Measurements from ENCODE around the gene PKDREJ. TPM values are rescaled to one million over a fixed set of nuclear protein-coding genes. Genes with fewer than 3 reads are reported as not detected.
A peak's percentile ranks its signal among the peaks of the same experiment; 100 is the strongest.

Gene PKDREJ
- total RNA-seq, 1 experiment from 2014 or later, result 0.04 TPM

DNA sequence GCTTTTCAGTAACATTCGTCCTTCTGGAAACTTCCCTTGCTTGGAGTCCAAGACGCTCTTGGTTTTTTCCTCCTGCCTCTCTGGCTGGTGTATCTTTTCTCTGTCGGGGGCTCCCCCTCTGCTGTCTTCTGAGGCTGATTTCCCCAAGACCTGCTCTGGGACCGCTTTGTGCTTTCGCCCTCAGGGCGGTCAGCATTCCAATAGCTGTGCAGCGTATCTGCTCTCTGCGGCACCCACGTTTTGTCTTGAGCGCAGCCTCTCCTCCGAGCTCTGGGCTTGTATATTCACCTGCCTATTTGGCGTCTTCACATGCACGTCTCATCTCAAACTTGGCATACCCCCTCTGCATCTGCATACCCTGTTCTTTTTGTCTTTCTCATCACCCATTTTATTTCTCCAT is 36.0 kb upstream of the PKDREJ start:
- Histone ChIP-seq H2AFZ (ENCODE audit: low read length) (no peak overlapping the region), H4K20me1 (ENCODE audit: control insufficient read depth, insufficient read depth, insufficient read length) (no peaks in the 10 kb centered on the region), H3K79me2 (ENCODE audit: insufficient read depth, low read length) (peaks cover 4% of the 10 kb centered on the region; the same call in 1 of the 2 replicates), H2BK120ac (ENCODE audit: low read depth, low read length, poor library complexity, severe bottlenecking) (no peak overlapping the region), H3T11ph (ENCODE audit: low read length) (no peak overlapping the region), H3K4ac (ENCODE audit: low read depth, low read length) (no peak overlapping the region), H3K14ac (ENCODE audit: insufficient read depth, low read length) (no peak overlapping the region), H3K23me2 (ENCODE audit: insufficient read length, low read depth, low read length, poor library complexity, severe bottlenecking) (peaks cover 9% of the 10 kb centered on the region), H2AK5ac (ENCODE audit: insufficient read length, low read length) (no peak overlapping the region), H2BK12ac (ENCODE audit: insufficient read length, low read depth, low read length) (no peak overlapping the region), H3K56ac (ENCODE audit: insufficient read length, low read depth, low read length) (no peak overlapping the region), H2BK5ac (ENCODE audit: insufficient read length, low read length) (no peak overlapping the region), H3K9ac (ENCODE audit: extremely low read depth, insufficient read length, low read length) (no peak overlapping the region), H4K8ac (replicated peaks; ENCODE audit: insufficient read length, low read depth, low read length) (no peak overlapping the region), H3K18ac (ENCODE audit: insufficient read length, low read depth, low read length) (no peak overlapping the region), H2BK15ac (ENCODE audit: low read depth, low read length) (no peak overlapping the region), H3K27ac (ENCODE audit: insufficient read length, low read depth, low read length) (no peak overlapping the region), H2BK20ac (ENCODE audit: low read depth, low read length, poor library complexity, severe bottlenecking) (no peak overlapping the region), H3K27me3 (ENCODE audit: insufficient read depth, low read length) (no peaks in the 10 kb centered on the region), H3K79me1 (ENCODE audit: insufficient read depth, low read depth, low read length, poor library complexity, severe bottlenecking) (peaks cover 7% of the 10 kb centered on the region), H3K23ac (ENCODE audit: insufficient read length, low read depth, low read length) (no peak overlapping the region), H4K5ac (ENCODE audit: insufficient read length, low read depth, low read length) (no peak overlapping the region), H3K9me3 (ENCODE audit: control insufficient read depth, low read depth, low read length) (no peaks in the 10 kb centered on the region), H4K91ac (ENCODE audit: insufficient read length, low read depth, low read length) (no peak overlapping the region), H3K4me2 (ENCODE audit: insufficient read depth, insufficient read length, low read length) (no peak overlapping the region), H3K4me1 (ENCODE audit: insufficient read depth, low read length) (no peaks in the 10 kb centered on the region)
- H3K4me1 Mint-ChIP-seq, result peaks cover 23% of the 10 kb centered on the region in 2 experiments
- H3K27ac Mint-ChIP-seq, result peak overlapping the region in 2 of 3 experiments; percentile 7 to 25; a peak in 2 of 7 replicates
- no peak for DNase-seq
- TF ChIP-seq, protein P1, sequence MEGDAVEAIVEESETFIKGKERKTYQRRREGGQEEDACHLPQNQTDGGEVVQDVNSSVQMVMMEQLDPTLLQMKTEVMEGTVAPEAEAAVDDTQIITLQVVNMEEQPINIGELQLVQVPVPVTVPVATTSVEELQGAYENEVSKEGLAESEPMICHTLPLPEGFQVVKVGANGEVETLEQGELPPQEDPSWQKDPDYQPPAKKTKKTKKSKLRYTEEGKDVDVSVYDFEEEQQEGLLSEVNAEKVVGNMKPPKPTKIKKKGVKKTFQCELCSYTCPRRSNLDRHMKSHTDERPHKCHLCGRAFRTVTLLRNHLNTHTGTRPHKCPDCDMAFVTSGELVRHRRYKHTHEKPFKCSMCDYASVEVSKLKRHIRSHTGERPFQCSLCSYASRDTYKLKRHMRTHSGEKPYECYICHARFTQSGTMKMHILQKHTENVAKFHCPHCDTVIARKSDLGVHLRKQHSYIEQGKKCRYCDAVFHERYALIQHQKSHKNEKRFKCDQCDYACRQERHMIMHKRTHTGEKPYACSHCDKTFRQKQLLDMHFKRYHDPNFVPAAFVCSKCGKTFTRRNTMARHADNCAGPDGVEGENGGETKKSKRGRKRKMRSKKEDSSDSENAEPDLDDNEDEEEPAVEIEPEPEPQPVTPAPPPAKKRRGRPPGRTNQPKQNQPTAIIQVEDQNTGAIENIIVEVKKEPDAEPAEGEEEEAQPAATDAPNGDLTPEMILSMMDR (conservative IDR thresholded peaks at IDR 0.05), result no peak
- no peaks in the 10 kb centered on the region for H3K27me3 Mint-ChIP-seq (ENCODE audit: low read depth)
- no peaks in the 10 kb centered on the region for H3K9me3 Mint-ChIP-seq
- peak overlapping the region; percentile 61 to 84; a peak in 4 of 5 replicates for H3K4me3 Mint-ChIP-seq
- peaks cover 17 to 38% (median 35%) of the 10 kb centered on the region in 3 experiments; a peak in 6 of 7 replicates for H3K36me3 Mint-ChIP-seq (ENCODE audit: insufficient read depth in 1 of 3, low read depth in 3 of 3)
- WGBS (ENCODE audit: extremely low coverage, insufficient read length, low lambda C conversion rate), result no CpG with 5 or more reads among the region's 13 CpGs

Measured in H9 (cell line).